Upper lobe of left lung (tissue), 4 donors: ENCODE data around the gene AFG1L.

Experiments used
- CTCF ChIP-seq, 6 experiments: fragments of 450-650 bp in 4 of 6; fragments of 200-600 bp in 2 of 6; sonication (generic) in 2 of 6; IDR thresholded peaks; one replicate each; pipeline ENCODE4 v1.5.1; 2016 to 2019; ENCODE audit warnings: antibody characterized with exemption in 6 of 6
- EP300 ChIP-seq, 4 donors: sonication (generic); formaldehyde crosslinking; IDR thresholded peaks; one replicate each; pipeline ENCODE4 v1.5.1; 2017; ENCODE audit warnings: antibody characterized with exemption in 4 of 4, control low read depth in 2 of 4
- POLR2A ChIP-seq, 4 donors: fragments of 450-650 bp; IDR thresholded peaks; one replicate each; pipeline ENCODE4 v1.5.1; 2016 to 2017; ENCODE audit warnings: antibody characterized with exemption in 4 of 4, mild to moderate bottlenecking in 2 of 4

- no peak for TF ChIP-seq POLR2A (IDR thresholded peaks at IDR 0.05)
- no peak for TF ChIP-seq CTCF (IDR thresholded peaks at IDR 0.05)
- no peak for TF ChIP-seq EP300 (IDR thresholded peaks at IDR 0.05)
Observed at GRCh38 chr6:108524528-108525248, 229.8 kb downstream of the AFG1L start.
